ENCODE measurements around the gene MBD5.

MBD5 gene

GRCh38 chr2:148240838-148241237 is 219.9 kb downstream of the MBD5 start:
- POLR2A ChIA-PET, result no interaction called here
- CTCF ChIA-PET, result no interaction called here
- TF ChIP-seq ZNF384 (IDR thresholded peaks at IDR 0.05) (no peak), CTBP1 (IDR thresholded peaks at IDR 0.05; ENCODE audit: borderline replicate concordance) (no peak), FOXM1 (IDR thresholded peaks at IDR 0.05; ENCODE audit: borderline replicate concordance) (no peak), FOXA1 (IDR thresholded peaks at IDR 0.05) (no peak), SUZ12 (IDR thresholded peaks at IDR 0.05) (no peak), NFRKB (IDR thresholded peaks at IDR 0.05) (no peak), PKNOX1 (IDR thresholded peaks at IDR 0.05) (no peak), ELF4 (IDR thresholded peaks at IDR 0.05) (no peak), LEF1 (IDR thresholded peaks at IDR 0.05; ENCODE audit: borderline replicate concordance) (no peak), FOXK2 (IDR thresholded peaks at IDR 0.05) (no peak), TARDBP (IDR thresholded peaks at IDR 0.05) (no peak), ARNT (IDR thresholded peaks at IDR 0.05) (no peak), L3MBTL2 (conservative IDR thresholded peaks at IDR 0.05) (no peak), SP1 (IDR thresholded peaks at IDR 0.05) (no peak), BHLHE40 (IDR thresholded peaks at IDR 0.05; ENCODE audit: borderline replicate concordance) (no peak), HDGF (IDR thresholded peaks at IDR 0.05; ENCODE audit: borderline replicate concordance) (no peak)
- no peak for DNase-seq (ENCODE audit: extremely low spot score)

DNA sequence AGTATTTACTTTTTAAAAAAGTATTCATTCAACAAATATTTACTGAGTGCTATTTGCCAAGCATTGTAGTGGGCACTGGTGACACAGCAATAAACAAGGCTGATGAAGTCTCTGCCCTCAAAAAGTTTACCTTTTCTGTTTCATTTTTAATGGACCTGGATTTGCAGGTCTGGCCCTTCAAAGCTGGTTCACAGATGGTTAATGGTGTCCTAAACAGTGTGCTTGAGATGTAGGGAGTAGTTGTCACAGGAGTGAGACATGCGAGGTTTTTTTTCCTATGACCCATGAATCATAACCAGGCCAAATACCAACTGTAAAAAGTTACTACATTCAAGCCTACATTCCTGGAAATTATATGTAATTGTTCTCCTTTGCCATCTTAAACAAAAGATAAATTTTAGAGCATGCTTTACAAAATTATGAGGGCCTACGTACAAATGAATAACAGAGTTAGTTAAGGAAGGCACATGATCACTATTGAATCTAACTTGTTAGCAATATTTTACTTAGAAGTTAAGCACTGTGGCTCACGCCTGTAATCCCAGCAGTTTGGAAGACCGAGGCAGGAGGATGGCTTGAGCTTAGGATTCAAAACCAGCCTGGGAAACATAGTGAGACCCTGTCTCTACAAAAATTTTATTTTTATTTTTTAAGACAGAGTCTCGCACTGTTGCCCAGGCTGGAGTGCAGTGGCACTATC is 223.9 kb downstream of the MBD5 start:
- DNase-seq (ENCODE audit: extremely low spot score), result no peak
- ChIA-PET CTCF (no interaction called here), POLR2A (no interaction called here)
- TF ChIP-seq SP1 (IDR thresholded peaks at IDR 0.05) (no peak), TARDBP (IDR thresholded peaks at IDR 0.05) (no peak), HDGF (IDR thresholded peaks at IDR 0.05; ENCODE audit: borderline replicate concordance) (no peak)

DNA sequence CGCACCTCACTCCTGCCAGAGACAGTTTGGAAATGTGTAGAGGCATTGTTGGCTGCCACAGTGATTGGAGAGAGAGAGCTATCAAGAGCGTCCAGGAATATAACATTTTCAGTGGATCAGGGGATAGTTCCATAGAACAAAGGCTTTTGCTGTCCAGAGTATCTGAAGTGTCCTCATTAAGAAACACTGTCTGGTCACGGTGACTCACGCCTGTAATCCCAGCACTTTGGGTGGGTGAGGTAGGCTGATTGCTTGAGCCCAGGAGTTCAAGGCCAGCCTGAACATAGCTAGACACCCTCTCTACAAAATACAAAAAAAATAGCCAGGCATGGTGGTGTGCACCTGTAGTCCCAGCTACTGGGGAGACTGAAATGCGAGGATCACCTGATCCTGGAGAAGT is 231.1 kb downstream of the MBD5 start:
- ChIA-PET POLR2A (no interaction called here), CTCF (no interaction called here)
- TF ChIP-seq LEF1 (IDR thresholded peaks at IDR 0.05; ENCODE audit: borderline replicate concordance) (no peak), ARNT (IDR thresholded peaks at IDR 0.05) (no peak), TARDBP (IDR thresholded peaks at IDR 0.05) (no peak), HDGF (IDR thresholded peaks at IDR 0.05; ENCODE audit: borderline replicate concordance) (no peak), ZNF384 (IDR thresholded peaks at IDR 0.05) (no peak), PKNOX1 (IDR thresholded peaks at IDR 0.05) (no peak), NFRKB (IDR thresholded peaks at IDR 0.05) (no peak), SP1 (IDR thresholded peaks at IDR 0.05) (no peak), SUZ12 (IDR thresholded peaks at IDR 0.05) (no peak), ELF4 (IDR thresholded peaks at IDR 0.05) (no peak), FOXA1 (IDR thresholded peaks at IDR 0.05) (no peak), BHLHE40 (IDR thresholded peaks at IDR 0.05; ENCODE audit: borderline replicate concordance) (no peak)
- DNase-seq (ENCODE audit: extremely low spot score), result no peak

- no peak for DNase-seq (ENCODE audit: extremely low spot score)
- CTCF ChIA-PET, result no interaction called here
- POLR2A ChIA-PET, result no interaction called here
- no peak for TF ChIP-seq ARNT (IDR thresholded peaks at IDR 0.05)
- no peak for TF ChIP-seq L3MBTL2 (conservative IDR thresholded peaks at IDR 0.05)
- TF ChIP-seq HDGF (IDR thresholded peaks at IDR 0.05; ENCODE audit: borderline replicate concordance), result no peak
- no peak for TF ChIP-seq PKNOX1 (IDR thresholded peaks at IDR 0.05)
- TF ChIP-seq ELF4 (IDR thresholded peaks at IDR 0.05), result no peak
- TF ChIP-seq FOXA1 (IDR thresholded peaks at IDR 0.05), result no peak
- TF ChIP-seq CTBP1 (IDR thresholded peaks at IDR 0.05; ENCODE audit: borderline replicate concordance), result no peak
- no peak for TF ChIP-seq FOXK2 (IDR thresholded peaks at IDR 0.05)
- no peak for TF ChIP-seq TARDBP (IDR thresholded peaks at IDR 0.05)
- no peak for TF ChIP-seq ZNF384 (IDR thresholded peaks at IDR 0.05)
- no peak for TF ChIP-seq SUZ12 (IDR thresholded peaks at IDR 0.05)
- TF ChIP-seq BHLHE40 (IDR thresholded peaks at IDR 0.05; ENCODE audit: borderline replicate concordance), result no peak
Observed at GRCh38 chr2:148252646-148253045, 231.8 kb downstream of the MBD5 start.

- ChIA-PET CTCF (no interaction called here), POLR2A (no interaction called here)
- no peak for TF ChIP-seq SUZ12 (IDR thresholded peaks at IDR 0.05)
- no peak for TF ChIP-seq BHLHE40 (IDR thresholded peaks at IDR 0.05; ENCODE audit: borderline replicate concordance)
- no peak for TF ChIP-seq ELF4 (IDR thresholded peaks at IDR 0.05)
- no peak for TF ChIP-seq FOXK2 (IDR thresholded peaks at IDR 0.05)
- no peak for TF ChIP-seq LEF1 (IDR thresholded peaks at IDR 0.05; ENCODE audit: borderline replicate concordance)
- TF ChIP-seq FOXM1 (IDR thresholded peaks at IDR 0.05; ENCODE audit: borderline replicate concordance), result no peak
- TF ChIP-seq L3MBTL2 (conservative IDR thresholded peaks at IDR 0.05), result no peak
- no peak for TF ChIP-seq CTBP1 (IDR thresholded peaks at IDR 0.05; ENCODE audit: borderline replicate concordance)
- no peak for TF ChIP-seq TARDBP (IDR thresholded peaks at IDR 0.05)
- TF ChIP-seq FOXA1 (IDR thresholded peaks at IDR 0.05), result no peak
- TF ChIP-seq NFRKB (IDR thresholded peaks at IDR 0.05), result no peak
- TF ChIP-seq PKNOX1 (IDR thresholded peaks at IDR 0.05), result no peak
- no peak for TF ChIP-seq ARNT (IDR thresholded peaks at IDR 0.05)
- TF ChIP-seq HDGF (IDR thresholded peaks at IDR 0.05; ENCODE audit: borderline replicate concordance), result no peak
- TF ChIP-seq ZNF384 (IDR thresholded peaks at IDR 0.05), result no peak
- no peak for TF ChIP-seq SP1 (IDR thresholded peaks at IDR 0.05)
- no peak for DNase-seq (ENCODE audit: extremely low spot score)
Observed at GRCh38 chr2:148253685-148254084, 232.8 kb downstream of the MBD5 start.

- DNase-seq (ENCODE audit: extremely low spot score), result no peak
- no peak for TF ChIP-seq TARDBP (IDR thresholded peaks at IDR 0.05)
- TF ChIP-seq HDGF (IDR thresholded peaks at IDR 0.05; ENCODE audit: borderline replicate concordance), result no peak
- TF ChIP-seq FOXM1 (IDR thresholded peaks at IDR 0.05; ENCODE audit: borderline replicate concordance), result no peak
- TF ChIP-seq PKNOX1 (IDR thresholded peaks at IDR 0.05), result no peak
- no peak for TF ChIP-seq ZNF384 (IDR thresholded peaks at IDR 0.05)
- CTCF ChIA-PET, result no interaction called here
- POLR2A ChIA-PET, result no interaction called here
Observed at GRCh38 chr2:148255929-148256328, 235.0 kb downstream of the MBD5 start.
